ENCODE measurements around the gene C16orf89.

C16orf89 gene

GRCh38 chr16:5036228-5037156, 29.3 kb downstream of the C16orf89 start:
- no peak for DNase-seq
- no peaks in the 10 kb centered on the region for H3K9me3 ChIP-seq (ENCODE audit: control extremely low read depth in 1 of 5, control insufficient read depth in 4 of 5, insufficient read depth in 2 of 5, low read depth in 1 of 5, low read length in 4 of 5)
- POLR2A ChIA-PET: no interaction called here
- CTCF ChIA-PET: interaction anchor here (1.2 kb wide), 1 partner anchor 20 kb away, joined by 4 read pairs; no protein-coding TSS in a partner anchor
- 95% methylated on average over 9 of the region's 12 CpGs for WGBS (ENCODE audit: insufficient coverage)
- peaks cover 0 to 5% (median 0%) of the 10 kb centered on the region in 5 experiments for H3K27me3 ChIP-seq (replicated peaks in 2 of 5; ENCODE audit: control insufficient read depth in 4 of 5, insufficient read depth in 5 of 5, low read length in 4 of 5)
- H3K27ac ChIP-seq (ENCODE audit: insufficient read depth in 1 of 2, low read depth in 1 of 2, low read length in 2 of 2, poor library complexity in 1 of 2, severe bottlenecking in 2 of 2): no peak overlapping the region
- H3K4me3 ChIP-seq (ENCODE audit: control insufficient read depth in 1 of 7, extremely low read depth in 1 of 7, insufficient read depth in 4 of 7, low read depth in 2 of 7, low read length in 6 of 7): no peak overlapping the region
- peaks cover 10 to 18% (median 14%) of the 10 kb centered on the region in 4 experiments for H3K4me1 ChIP-seq (ENCODE audit: control extremely low read depth in 1 of 4, control insufficient read depth in 4 of 4, insufficient read depth in 4 of 4, low read length in 3 of 4)
- H3K36me3 ChIP-seq (ENCODE audit: control insufficient read depth in 4 of 4, insufficient read depth in 4 of 4, low read length in 3 of 4): no peaks in the 10 kb centered on the region

GRCh38 chr16:5035909-5036227, 29.9 kb downstream of the C16orf89 start:
- CTCF ChIA-PET: interaction anchor here (1.2 kb wide), 1 partner anchor 21 kb away, joined by 4 read pairs; no protein-coding TSS in a partner anchor

GRCh38 chr16:5034167-5034523, 31.6 kb downstream of the C16orf89 start:
- CTCF ChIA-PET: interaction anchor here (1.6 kb wide), 1 partner anchor 51 kb away, joined by 3 read pairs; no protein-coding TSS in a partner anchor

More at GRCh38 chr16:5035909-5036227, 29.9 kb downstream of the C16orf89 start:
- WGBS (ENCODE audit: insufficient coverage): 95% methylated on average over 1 of the region's 1 CpG
- Histone ChIP-seq H3K36me3 (ENCODE audit: control insufficient read depth in 4 of 4, insufficient read depth in 4 of 4, low read length in 3 of 4) (peaks cover 0 to 3% (median 0%) of the 10 kb centered on the region in 4 experiments), H3K27ac (ENCODE audit: insufficient read depth in 1 of 2, low read depth in 1 of 2, low read length in 2 of 2, poor library complexity in 1 of 2, severe bottlenecking in 2 of 2) (no peak overlapping the region), H3K9me3 (ENCODE audit: control extremely low read depth in 1 of 5, control insufficient read depth in 4 of 5, insufficient read depth in 2 of 5, low read depth in 1 of 5, low read length in 4 of 5) (no peaks in the 10 kb centered on the region), H3K27me3 (replicated peaks in 2 of 5; ENCODE audit: control insufficient read depth in 4 of 5, insufficient read depth in 5 of 5, low read length in 4 of 5) (peaks cover 0 to 5% (median 0%) of the 10 kb centered on the region in 5 experiments), H3K4me1 (ENCODE audit: control extremely low read depth in 1 of 4, control insufficient read depth in 4 of 4, insufficient read depth in 4 of 4, low read length in 3 of 4) (peaks cover 10 to 18% (median 14%) of the 10 kb centered on the region in 4 experiments), H3K4me3 (ENCODE audit: control insufficient read depth in 1 of 7, extremely low read depth in 1 of 7, insufficient read depth in 4 of 7, low read depth in 2 of 7, low read length in 6 of 7) (no peak overlapping the region)
- DNase-seq: no peak
- POLR2A ChIA-PET: no interaction called here

GRCh38 chr16:5033256-5034166, 32.2 kb downstream of the C16orf89 start, which contains the start of gene NAGPA:
TSS of gene NAGPA (minus strand) at chr16:5033935. CDS start at chr16:5033914, 21 bp downstream.
- Histone ChIP-seq H3K4me3 (ENCODE audit: control insufficient read depth in 1 of 7, extremely low read depth in 1 of 7, insufficient read depth in 4 of 7, low read depth in 2 of 7, low read length in 6 of 7) (peak within 1 kb of the TSS; percentile 47 to 92 (median 79)), H3K27ac (ENCODE audit: insufficient read depth in 1 of 2, low read depth in 1 of 2, low read length in 2 of 2, poor library complexity in 1 of 2, severe bottlenecking in 2 of 2) (peak within 1 kb of the TSS in 1 of 2 experiments; percentile 73), H3K9me3 (ENCODE audit: control extremely low read depth in 1 of 5, control insufficient read depth in 4 of 5, insufficient read depth in 2 of 5, low read depth in 1 of 5, low read length in 4 of 5) (no peaks in the 10 kb centered on the region), H3K4me1 (ENCODE audit: control extremely low read depth in 1 of 4, control insufficient read depth in 4 of 4, insufficient read depth in 4 of 4, low read length in 3 of 4) (peaks cover 10 to 18% (median 14%) of the 10 kb centered on the region in 4 experiments), H3K36me3 (ENCODE audit: control insufficient read depth in 4 of 4, insufficient read depth in 4 of 4, low read length in 3 of 4) (peaks cover 0 to 18% (median 5%) of the 10 kb centered on the region in 4 experiments), H3K27me3 (replicated peaks in 2 of 5; ENCODE audit: control insufficient read depth in 4 of 5, insufficient read depth in 5 of 5, low read length in 4 of 5) (peaks cover 0 to 3% (median 0%) of the 10 kb centered on the region in 5 experiments)
- POLR2A ChIA-PET: no interaction called here
- peak; percentile 69 to 85 (median 82) for DNase-seq
- WGBS (ENCODE audit: insufficient coverage): under 1% methylated on average over 89 of the region's 104 CpGs
- CTCF ChIA-PET: interaction anchor here (1.6 kb wide), 1 partner anchor 51 kb away, joined by 3 read pairs; no protein-coding TSS in a partner anchor

More at GRCh38 chr16:5034167-5034523, 31.6 kb downstream of the C16orf89 start:
- Histone ChIP-seq H3K27ac (ENCODE audit: insufficient read depth in 1 of 2, low read depth in 1 of 2, low read length in 2 of 2, poor library complexity in 1 of 2, severe bottlenecking in 2 of 2) (peak overlapping the region in 1 of 2 experiments; percentile 73), H3K36me3 (ENCODE audit: control insufficient read depth in 4 of 4, insufficient read depth in 4 of 4, low read length in 3 of 4) (peaks cover 0 to 11% (median 2%) of the 10 kb centered on the region in 4 experiments), H3K4me3 (ENCODE audit: control insufficient read depth in 1 of 7, extremely low read depth in 1 of 7, insufficient read depth in 4 of 7, low read depth in 2 of 7, low read length in 6 of 7) (peak overlapping the region in 6 of 7 experiments; percentile 47 to 92 (median 82)), H3K4me1 (ENCODE audit: control extremely low read depth in 1 of 4, control insufficient read depth in 4 of 4, insufficient read depth in 4 of 4, low read length in 3 of 4) (peaks cover 10 to 18% (median 14%) of the 10 kb centered on the region in 4 experiments), H3K9me3 (ENCODE audit: control extremely low read depth in 1 of 5, control insufficient read depth in 4 of 5, insufficient read depth in 2 of 5, low read depth in 1 of 5, low read length in 4 of 5) (no peaks in the 10 kb centered on the region), H3K27me3 (replicated peaks in 2 of 5; ENCODE audit: control insufficient read depth in 4 of 5, insufficient read depth in 5 of 5, low read length in 4 of 5) (peaks cover 0 to 3% (median 0%) of the 10 kb centered on the region in 5 experiments)
- WGBS (ENCODE audit: insufficient coverage): 25% methylated on average over 2 of the region's 2 CpGs
- POLR2A ChIA-PET: no interaction called here
- DNase-seq: no peak

GRCh38 chr16:5032748-5033167, 33.0 kb downstream of the C16orf89 start:
- peak overlapping the region in 6 of 7 experiments; percentile 47 to 92 (median 82) for H3K4me3 ChIP-seq (ENCODE audit: control insufficient read depth in 1 of 7, extremely low read depth in 1 of 7, insufficient read depth in 4 of 7, low read depth in 2 of 7, low read length in 6 of 7)
- H3K4me1 ChIP-seq (ENCODE audit: control extremely low read depth in 1 of 4, control insufficient read depth in 4 of 4, insufficient read depth in 4 of 4, low read length in 3 of 4): peaks cover 10 to 18% (median 14%) of the 10 kb centered on the region in 4 experiments
- POLR2A ChIA-PET: no interaction called here
- peaks cover 0 to 22% (median 8%) of the 10 kb centered on the region in 4 experiments for H3K36me3 ChIP-seq (ENCODE audit: control insufficient read depth in 4 of 4, insufficient read depth in 4 of 4, low read length in 3 of 4)
- CTCF ChIA-PET: interaction anchor here (0.8 kb wide), 1 partner anchor 15 kb away, joined by 4 read pairs; no protein-coding TSS in a partner anchor
- H3K27ac ChIP-seq (ENCODE audit: insufficient read depth in 1 of 2, low read depth in 1 of 2, low read length in 2 of 2, poor library complexity in 1 of 2, severe bottlenecking in 2 of 2): no peak overlapping the region
- peaks cover 0 to 3% (median 0%) of the 10 kb centered on the region in 5 experiments for H3K27me3 ChIP-seq (replicated peaks in 2 of 5; ENCODE audit: control insufficient read depth in 4 of 5, insufficient read depth in 5 of 5, low read length in 4 of 5)
- no peaks in the 10 kb centered on the region for H3K9me3 ChIP-seq (ENCODE audit: control extremely low read depth in 1 of 5, control insufficient read depth in 4 of 5, insufficient read depth in 2 of 5, low read depth in 1 of 5, low read length in 4 of 5)
- no peak for DNase-seq
- WGBS (ENCODE audit: insufficient coverage): 49% methylated on average over 7 of the region's 12 CpGs

GRCh38 chr16:5031601-5032000, 34.2 kb downstream of the C16orf89 start:
- H3K9me3 ChIP-seq (ENCODE audit: control extremely low read depth in 1 of 5, control insufficient read depth in 4 of 5, insufficient read depth in 2 of 5, low read depth in 1 of 5, low read length in 4 of 5): no peaks in the 10 kb centered on the region
- no peak for DNase-seq
- 97% methylated on average over 7 of the region's 7 CpGs for WGBS (ENCODE audit: insufficient coverage)
- ChIA-PET CTCF (no interaction called here), POLR2A (no interaction called here)
- H3K27ac ChIP-seq (ENCODE audit: insufficient read depth in 1 of 2, low read depth in 1 of 2, low read length in 2 of 2, poor library complexity in 1 of 2, severe bottlenecking in 2 of 2): no peak overlapping the region
- H3K4me1 ChIP-seq (ENCODE audit: control extremely low read depth in 1 of 4, control insufficient read depth in 4 of 4, insufficient read depth in 4 of 4, low read length in 3 of 4): peaks cover 10 to 18% (median 14%) of the 10 kb centered on the region in 4 experiments
- peaks cover 0 to 33% (median 12%) of the 10 kb centered on the region in 4 experiments for H3K36me3 ChIP-seq (ENCODE audit: control insufficient read depth in 4 of 4, insufficient read depth in 4 of 4, low read length in 3 of 4)
- H3K4me3 ChIP-seq (ENCODE audit: control insufficient read depth in 1 of 7, extremely low read depth in 1 of 7, insufficient read depth in 4 of 7, low read depth in 2 of 7, low read length in 6 of 7): no peak overlapping the region
- peaks cover 0 to 3% (median 0%) of the 10 kb centered on the region in 5 experiments for H3K27me3 ChIP-seq (replicated peaks in 2 of 5; ENCODE audit: control insufficient read depth in 4 of 5, insufficient read depth in 5 of 5, low read length in 4 of 5)
